ENCODE data around the gene HCK.

The HCK gene

DNA sequence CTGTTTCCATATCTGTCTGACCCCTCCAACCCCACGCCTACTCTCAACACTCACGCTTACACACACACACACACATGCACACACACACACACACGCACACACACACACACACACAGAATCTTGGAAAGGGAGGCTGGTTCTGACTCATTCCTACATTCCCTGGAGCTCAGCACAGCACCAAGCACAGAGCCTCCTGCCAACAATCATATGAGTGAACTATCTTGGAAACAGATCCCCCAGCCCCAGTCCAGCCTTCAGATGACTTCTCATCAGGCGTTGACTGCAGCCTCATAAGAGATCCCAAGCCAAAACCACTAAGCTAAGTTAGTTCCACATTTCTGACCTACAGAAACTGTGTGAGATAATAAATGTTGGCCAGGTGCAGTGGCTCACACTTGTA is 14.1 kb upstream of the HCK start:
- H3K27ac ChIP-seq, result no peak overlapping the region
- no peak for TF ChIP-seq ZFX (IDR thresholded peaks at IDR 0.05)
- no peak for TF ChIP-seq CTCF (conservative IDR thresholded peaks at IDR 0.05)

- no peak overlapping the region for H3K27ac ChIP-seq
- TF ChIP-seq CTCF (conservative IDR thresholded peaks at IDR 0.05) (no peak), ZFX (IDR thresholded peaks at IDR 0.05) (no peak)
Measured at GRCh38 chr20:32040142-32040953, 11.7 kb upstream of the HCK start.

DNA sequence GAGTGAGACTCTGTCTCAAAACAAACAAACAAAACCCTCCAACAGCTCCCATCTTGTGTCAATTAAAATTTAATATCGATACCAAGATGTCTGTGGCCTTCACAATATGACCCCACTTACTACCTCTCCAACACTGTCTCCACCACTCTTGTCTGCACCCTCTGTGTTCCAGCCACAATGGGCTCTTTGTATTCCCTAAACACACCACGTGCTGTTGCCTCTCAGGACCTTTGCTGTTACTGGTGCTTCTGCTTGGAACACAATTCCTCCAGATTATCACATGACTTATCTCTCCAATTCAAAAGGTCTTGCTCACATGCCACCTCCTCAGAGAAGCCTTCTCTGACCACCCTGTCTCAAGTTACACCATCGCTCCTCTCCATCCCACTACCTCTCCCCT is 6.0 kb upstream of the HCK start:
- no peak overlapping the region for H3K27ac ChIP-seq
- TF ChIP-seq ZFX (IDR thresholded peaks at IDR 0.05) (no peak), CTCF (conservative IDR thresholded peaks at IDR 0.05) (no peak)

GRCh38 chr20:32050324-32050841 is 1.7 kb upstream of the HCK start:
- no peak overlapping the region for H3K27ac ChIP-seq
- TF ChIP-seq ZFX (IDR thresholded peaks at IDR 0.05) (no peak), CTCF (conservative IDR thresholded peaks at IDR 0.05) (no peak)

DNA sequence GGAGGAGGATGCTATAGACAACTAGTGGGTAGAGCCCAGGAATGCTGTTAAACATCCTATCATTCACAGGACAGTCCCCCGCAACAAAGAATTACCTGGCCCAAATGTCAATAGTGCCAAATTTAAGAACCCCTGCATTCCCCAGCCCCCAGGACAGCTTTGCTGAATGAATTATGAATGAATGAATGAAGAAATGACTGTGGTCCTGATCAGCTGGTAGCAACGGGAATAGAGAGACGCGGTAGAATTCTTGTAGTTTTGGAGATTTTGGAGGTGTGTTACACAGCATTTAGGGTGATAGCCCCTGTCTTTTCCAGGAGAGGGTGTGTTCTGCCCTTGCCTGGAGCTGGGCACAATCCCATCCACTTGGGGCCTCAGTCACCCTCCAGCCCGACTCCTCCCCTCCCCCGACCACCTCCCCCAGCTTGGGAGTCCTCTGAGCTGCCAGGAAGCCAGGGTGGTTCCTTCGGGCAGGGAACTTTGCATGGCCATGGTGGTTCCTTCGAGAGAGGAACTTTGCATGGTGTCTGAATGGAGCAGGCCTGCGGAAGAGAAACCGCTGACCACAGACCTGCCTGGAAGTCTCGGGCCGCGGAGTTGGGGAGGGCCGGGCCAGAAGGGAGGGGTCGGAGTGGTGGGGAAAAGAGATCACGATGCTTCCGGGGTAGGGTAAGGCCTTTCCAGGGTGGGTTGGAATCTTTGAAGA is 1.0 kb upstream of the HCK start:
- no peak overlapping the region for H3K27ac ChIP-seq
- no peak for TF ChIP-seq ZFX (IDR thresholded peaks at IDR 0.05)
- no peak for TF ChIP-seq CTCF (conservative IDR thresholded peaks at IDR 0.05)

DNA sequence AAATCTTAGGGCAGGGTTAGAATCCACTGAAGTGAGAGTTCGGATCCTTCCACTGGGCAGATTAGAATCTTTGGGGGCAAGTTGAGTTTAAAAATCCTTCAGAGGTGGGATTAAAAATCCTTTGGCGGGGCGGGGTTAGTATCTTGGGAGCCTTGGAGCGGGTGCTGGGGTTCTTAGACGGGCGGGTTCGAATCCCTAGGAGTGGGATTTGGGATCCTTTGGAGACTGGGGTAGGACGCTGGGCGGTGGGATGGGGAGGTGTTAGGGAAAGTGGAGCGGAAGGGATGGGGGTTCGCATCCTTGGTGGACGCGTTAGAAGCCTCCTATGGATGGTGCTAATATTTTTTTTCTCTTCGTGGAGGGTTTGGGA is 337 bp upstream of the HCK start:
- TF ChIP-seq CTCF (conservative IDR thresholded peaks at IDR 0.05), result no peak
- H3K27ac ChIP-seq, result no peak overlapping the region

GRCh38 chr20:32052778-32053362 is 828 bp downstream of the HCK start:
- H3K27ac ChIP-seq, result no peak overlapping the region
- TF ChIP-seq CTCF (conservative IDR thresholded peaks at IDR 0.05), result no peak
- TF ChIP-seq ZFX (IDR thresholded peaks at IDR 0.05), result no peak

All from C4-2B (cell line).